Naive thymus-derived CD4-positive, alpha-beta T cell (primary cell): ENCODE measurements around the gene SIL1. TPM values are rescaled to one million over a fixed set of nuclear protein-coding genes. Genes with fewer than 3 reads are reported as not detected.
"Not testable (repeated sequence)": the region's sequence is repeated elsewhere in the genome, so short reads cannot be mapped to it uniquely, and the experiment has no call there.

ENCODE experiments used
- ATAC-seq: fragments of 150-1000 bp; cut with Tn5 transposase; 2 replicates; pipeline ENCODE4 v1.10.0; 2021; ENCODE audit warnings: mild to moderate bottlenecking, moderate library complexity
- CTCF ChIA-PET: fragments of 350-600 bp; sonication (Branson Sonifier 250); formaldehyde crosslinking; loops from one replicate; lab custom pipeline; 2021; ENCODE audit warnings: antibody characterized with exemption; lab: Charles Lee
- POLR2A ChIA-PET: fragments of 350-600 bp; sonication (Branson Sonifier 250); formaldehyde crosslinking; loops from one replicate; lab custom pipeline; 2021; ENCODE audit warnings: antibody characterized with exemption, inconsistent platforms; lab: Charles Lee
- DNase-seq, 9 donors: peaks; one replicate each; pipeline versions ENCODE4 v3.0.0 to v3.0.0-alpha.2; 2020 to 2022; ENCODE audit warnings: mixed read lengths in 1 of 9
- H3K27ac ChIP-seq: one replicate; pipeline ENCODE4 v1.7.0; 2013; ENCODE audit warnings: mild to moderate bottlenecking, low read depth, low read length, moderate library complexity
- H3K27me3 ChIP-seq, 2 donors: one replicate each; pipeline ENCODE4 v1.7.0; 2013; ENCODE audit warnings: low read length in 2 of 2, mild to moderate bottlenecking in 2 of 2, moderate library complexity in 2 of 2; ENCODE audit not compliant: control insufficient read depth in 2 of 2, insufficient read depth in 2 of 2
- H3K36me3 ChIP-seq, 3 experiments: 1 replicate in 2 of 3; 2 replicates in 1 of 3; pipeline ENCODE4 v1.7.0; 2013; ENCODE audit warnings: low read length in 3 of 3, mild to moderate bottlenecking in 3 of 3, moderate library complexity in 1 of 3; ENCODE audit not compliant: insufficient read depth in 3 of 3, control insufficient read depth in 2 of 3
- H3K4me1 ChIP-seq, 2 donors: one replicate each; pipeline ENCODE4 v1.7.0; 2013; ENCODE audit warnings: low read length in 2 of 2, mild to moderate bottlenecking in 2 of 2, moderate library complexity in 1 of 2; ENCODE audit not compliant: control insufficient read depth in 2 of 2, insufficient read depth in 2 of 2
- H3K4me3 ChIP-seq: 2 replicates; pipeline ENCODE4 v1.7.0; 2013; ENCODE audit warnings: mild to moderate bottlenecking, low read length
- H3K9me3 ChIP-seq, 3 experiments: 1 replicate in 2 of 3; 2 replicates in 1 of 3; pipeline ENCODE4 v1.7.0; 2013; ENCODE audit warnings: low read length in 3 of 3; ENCODE audit not compliant: control insufficient read depth in 2 of 3
- H3K27ac Mint-ChIP-seq, 9 donors: one replicate each; pipeline ENCODE4 v1.8.0; 2020 to 2022; ENCODE audit warnings: mixed read lengths in 9 of 9, mild to moderate bottlenecking in 8 of 9, moderate library complexity in 5 of 9, inconsistent platforms in 2 of 9
- H3K27me3 Mint-ChIP-seq, 5 donors: one replicate each; pipeline ENCODE4 v1.8.0; 2021 to 2022; ENCODE audit warnings: mixed read lengths in 5 of 5, mild to moderate bottlenecking in 1 of 5
- H3K36me3 Mint-ChIP-seq, 5 donors: one replicate each; pipeline ENCODE4 v1.8.0; 2020 to 2022; ENCODE audit warnings: mixed read lengths in 5 of 5, mild to moderate bottlenecking in 3 of 5, inconsistent platforms in 1 of 5
- H3K4me1 Mint-ChIP-seq, 7 donors: one replicate each; pipeline ENCODE4 v1.8.0; 2020 to 2022; ENCODE audit warnings: mixed read lengths in 7 of 7, mild to moderate bottlenecking in 3 of 7, inconsistent platforms in 1 of 7
- H3K4me3 Mint-ChIP-seq, 10 donors: one replicate each; pipeline ENCODE4 v1.8.0; 2020 to 2022; ENCODE audit warnings: mild to moderate bottlenecking in 10 of 10, mixed read lengths in 10 of 10, moderate library complexity in 6 of 10, inconsistent platforms in 2 of 10
- H3K9me3 Mint-ChIP-seq, 11 donors: one replicate each; pipeline ENCODE4 v1.8.0; 2020 to 2022; ENCODE audit warnings: mixed read lengths in 11 of 11, mild to moderate bottlenecking in 4 of 11, inconsistent platforms in 1 of 11, moderate library complexity in 1 of 11
- intact Hi-C, 2 donors: fragments of 100-400 bp; cut with micrococcal nuclease; formaldehyde crosslinking; loops; one replicate each; pipeline ENCODE4 v1.15.1; 2023
- polyA plus RNA-seq, 2 donors: library from polyadenylated mRNA; unstranded; fragments of 300-500 nt; fragmentation: Illumina TruSeq; gene quantifications; one replicate each; pipeline ENCODE4 v1.2.3, GENCODE V29; 2021
- total RNA-seq, 6 experiments: library from RNA in 5 of 6; stranded (reverse) in 5 of 6; gene quantifications; 1 replicate in 5 of 6; 2 replicates in 1 of 6; pipeline ENCODE4 v1.2.3 and lab custom pipeline; 2021 to 2026

SIL1 gene
- total and polyA plus RNA-seq, 7 experiments from 2014 or later = 10.6 to 27.1 (median 17.9) TPM

GRCh38 chr5:139057045-139057939, 140.9 kb downstream of the SIL1 start:
- not testable (repeated sequence) for DNase-seq

GRCh38 chr5:139052975-139053374, 145.2 kb downstream of the SIL1 start:
- ChIA-PET CTCF (no interaction called here), POLR2A (no interaction called here)
- no peaks in the 10 kb centered on the region for H3K36me3 ChIP-seq
- no peaks in the 10 kb centered on the region for H3K4me1 ChIP-seq
- no peak overlapping the region for H3K4me3 ChIP-seq
- H3K27ac Mint-ChIP-seq = no peak overlapping the region
- H3K9me3 Mint-ChIP-seq = no peaks in the 10 kb centered on the region
- no peak overlapping the region for H3K4me3 Mint-ChIP-seq
- no peaks in the 10 kb centered on the region for H3K27me3 Mint-ChIP-seq
- DNase-seq (no peak), ATAC-seq (no peak)
- H3K9me3 ChIP-seq = no peaks in the 10 kb centered on the region
- peaks cover 0 to 6% (median 0%) of the 10 kb centered on the region in 7 donors for H3K4me1 Mint-ChIP-seq
- H3K36me3 Mint-ChIP-seq = peaks cover 0 to 33% (median 14%) of the 10 kb centered on the region in 5 donors
- no peak overlapping the region for H3K27ac ChIP-seq
- intact Hi-C loops = no loop called here
- H3K27me3 ChIP-seq = no peaks in the 10 kb centered on the region

More at GRCh38 chr5:139057045-139057939, 140.9 kb downstream of the SIL1 start:
- peaks cover 0 to 22% (median 4%) of the 10 kb centered on the region in 5 donors for H3K36me3 Mint-ChIP-seq
- H3K4me1 Mint-ChIP-seq, H3K27me3 ChIP-seq, H3K4me3 Mint-ChIP-seq, ATAC-seq, H3K9me3 ChIP-seq, intact Hi-C loops, H3K36me3 ChIP-seq, H3K4me3 ChIP-seq, H3K27ac Mint-ChIP-seq, H3K4me1 ChIP-seq, POLR2A ChIA-PET, H3K27me3 Mint-ChIP-seq, H3K9me3 Mint-ChIP-seq, H3K27ac ChIP-seq, CTCF ChIA-PET: not testable (repeated sequence)

DNA sequence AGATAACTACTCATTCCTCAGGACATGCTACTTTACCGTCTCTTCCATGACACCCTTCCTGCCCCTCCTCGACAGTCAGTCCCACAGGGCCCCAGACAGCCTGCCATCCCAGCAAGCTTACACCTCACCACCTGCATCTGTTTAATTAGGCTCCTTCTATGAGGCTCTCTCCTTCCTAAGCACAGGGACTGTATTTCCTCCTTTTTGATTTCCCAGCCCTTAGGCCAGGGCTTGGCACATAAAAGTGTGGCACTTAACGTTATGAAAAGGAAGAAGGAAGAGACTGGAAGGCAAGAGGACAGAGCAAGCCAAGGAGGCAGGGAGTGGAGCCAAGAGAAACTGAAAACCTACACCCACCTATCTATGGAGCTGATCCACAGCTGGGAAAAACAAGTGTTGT, 146.8 kb downstream of the SIL1 start:
- H3K27ac ChIP-seq = no peak overlapping the region
- Mint-ChIP-seq H3K27me3 (no peaks in the 10 kb centered on the region), H3K36me3 (peaks cover 0 to 37% (median 17%) of the 10 kb centered on the region in 5 donors), H3K4me3 (no peak overlapping the region), H3K9me3 (no peaks in the 10 kb centered on the region), H3K4me1 (peaks cover 0 to 6% (median 0%) of the 10 kb centered on the region in 7 donors), H3K27ac (peak overlapping the region in 1 of 9 donors; percentile 33)
- POLR2A ChIA-PET = no interaction called here
- no peak overlapping the region for H3K4me3 ChIP-seq
- ATAC-seq (no peak), DNase-seq (no peak)
- no peaks in the 10 kb centered on the region for H3K4me1 ChIP-seq
- no peaks in the 10 kb centered on the region for H3K27me3 ChIP-seq
- no peaks in the 10 kb centered on the region for H3K9me3 ChIP-seq
- H3K36me3 ChIP-seq = no peaks in the 10 kb centered on the region
- CTCF ChIA-PET = no interaction called here
- intact Hi-C loops = no loop called here

DNA sequence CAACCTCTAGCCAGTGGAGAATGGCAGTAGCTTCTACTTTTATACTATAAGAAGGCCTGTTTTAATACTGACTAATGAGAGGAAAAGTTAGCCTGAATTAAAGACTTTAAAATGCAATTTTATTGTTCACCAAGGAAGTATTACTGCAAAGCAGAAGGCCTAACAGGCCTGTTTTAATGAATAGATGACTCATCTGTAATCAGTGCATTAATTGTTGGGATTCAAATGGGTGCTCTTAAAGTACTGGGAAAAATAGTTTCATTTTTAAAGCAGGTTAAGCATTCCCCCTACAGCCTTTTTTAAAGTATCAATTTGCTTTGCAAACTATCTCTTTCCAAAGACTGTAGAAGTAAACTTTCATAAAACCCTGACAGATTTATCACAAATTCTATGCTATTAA, 147.7 kb downstream of the SIL1 start:
- ChIA-PET POLR2A (no interaction called here), CTCF (no interaction called here)
- no peaks in the 10 kb centered on the region for H3K27me3 Mint-ChIP-seq
- DNase-seq = no peak
- H3K9me3 ChIP-seq = no peaks in the 10 kb centered on the region
- no peaks in the 10 kb centered on the region for H3K36me3 ChIP-seq
- H3K27ac Mint-ChIP-seq = no peak overlapping the region
- intact Hi-C loops = no loop called here
- no peak overlapping the region for H3K27ac ChIP-seq
- H3K4me1 ChIP-seq = no peaks in the 10 kb centered on the region
- H3K4me3 Mint-ChIP-seq = no peak overlapping the region
- H3K9me3 Mint-ChIP-seq = no peaks in the 10 kb centered on the region
- H3K4me1 Mint-ChIP-seq = peaks cover 0 to 6% (median 0%) of the 10 kb centered on the region in 7 donors
- ATAC-seq = no peak
- H3K4me3 ChIP-seq = no peak overlapping the region
- peaks cover 0 to 37% (median 17%) of the 10 kb centered on the region in 5 donors for H3K36me3 Mint-ChIP-seq
- H3K27me3 ChIP-seq = no peaks in the 10 kb centered on the region

DNA sequence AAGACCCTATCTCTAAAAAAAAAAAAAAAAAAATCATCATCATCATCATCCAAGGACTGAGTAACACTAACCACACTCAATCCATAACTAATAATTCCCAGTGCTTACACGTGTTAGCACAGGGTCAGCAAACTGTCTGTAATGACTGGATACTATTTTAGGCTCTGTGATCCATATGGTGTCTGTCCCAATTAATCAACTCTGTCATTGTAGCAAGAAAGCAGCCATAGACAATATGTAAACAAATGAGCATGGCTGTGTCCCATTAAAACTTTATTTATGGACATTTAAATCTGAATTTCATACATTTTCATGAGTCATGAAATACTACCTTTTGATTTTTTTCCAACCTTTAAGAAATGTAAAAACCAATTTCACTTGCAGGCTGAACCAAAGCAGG, 148.4 kb downstream of the SIL1 start:
- Histone ChIP-seq H3K4me1 (no peaks in the 10 kb centered on the region), H3K27me3 (no peaks in the 10 kb centered on the region), H3K27ac (no peak overlapping the region), H3K36me3 (no peaks in the 10 kb centered on the region), H3K4me3 (no peak overlapping the region), H3K9me3 (no peaks in the 10 kb centered on the region)
- H3K27me3 Mint-ChIP-seq = no peaks in the 10 kb centered on the region
- DNase-seq (no peak), ATAC-seq (no peak)
- intact Hi-C loops = no loop called here
- ChIA-PET POLR2A (no interaction called here), CTCF (no interaction called here)
- H3K36me3 Mint-ChIP-seq = peaks cover 0 to 37% (median 17%) of the 10 kb centered on the region in 5 donors
- H3K9me3 Mint-ChIP-seq = no peaks in the 10 kb centered on the region
- H3K4me3 Mint-ChIP-seq = no peak overlapping the region
- H3K27ac Mint-ChIP-seq = no peak overlapping the region
- H3K4me1 Mint-ChIP-seq = peaks cover 0 to 6% (median 0%) of the 10 kb centered on the region in 7 donors

DNA sequence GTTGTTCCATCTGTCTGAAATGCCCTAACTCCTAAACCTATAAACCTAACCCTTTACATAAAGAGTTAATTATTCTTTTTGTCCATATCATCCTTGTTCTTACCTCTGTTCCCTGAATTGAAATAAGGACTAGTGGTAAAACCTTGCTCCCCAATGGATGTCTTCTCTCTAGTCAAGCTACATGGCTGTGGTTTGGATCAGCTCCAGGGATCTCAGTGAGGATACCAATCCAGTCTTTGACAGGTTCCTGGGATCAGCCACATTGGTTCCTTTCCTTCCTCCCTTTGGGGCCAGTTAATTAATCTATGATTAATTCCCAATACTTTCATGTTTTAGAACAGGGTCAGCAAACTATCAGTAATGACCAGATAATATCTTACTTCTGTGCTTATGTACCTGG, 151.6 kb downstream of the SIL1 start:
- no peak overlapping the region for H3K27ac ChIP-seq
- peaks cover 0 to 36% (median 25%) of the 10 kb centered on the region in 5 donors for H3K36me3 Mint-ChIP-seq
- no peak for DNase-seq
- H3K4me1 Mint-ChIP-seq = peaks cover 0 to 4% (median 0%) of the 10 kb centered on the region in 7 donors
- H3K27me3 ChIP-seq = no peaks in the 10 kb centered on the region
- CTCF ChIA-PET = no interaction called here
- intact Hi-C loops = no loop called here
- H3K4me3 ChIP-seq = no peak overlapping the region
- no peak overlapping the region for H3K27ac Mint-ChIP-seq
- H3K9me3 Mint-ChIP-seq = no peaks in the 10 kb centered on the region
- no peak for ATAC-seq
- H3K27me3 Mint-ChIP-seq = no peaks in the 10 kb centered on the region
- POLR2A ChIA-PET = no interaction called here
- no peak overlapping the region for H3K4me3 Mint-ChIP-seq
- H3K4me1 ChIP-seq = no peaks in the 10 kb centered on the region
- H3K36me3 ChIP-seq = no peaks in the 10 kb centered on the region
- H3K9me3 ChIP-seq = no peaks in the 10 kb centered on the region
